IPS-18a (cell line): ENCODE measurements around the gene PCMTD2.

Source experiments
- H3K27ac ChIP-seq: one replicate; pipeline ENCODE4 v1.5.1; 2013; ENCODE audit warnings: low read length
- H3K27me3 ChIP-seq: one replicate; pipeline ENCODE4 v1.6.1; 2013; ENCODE audit warnings: mild to moderate bottlenecking, low read length; ENCODE audit not compliant: control insufficient read depth, insufficient read depth
- H3K36me3 ChIP-seq: one replicate; pipeline ENCODE4 v1.6.1; 2013; ENCODE audit warnings: low read depth, low read length; ENCODE audit not compliant: control insufficient read depth
- H3K4me1 ChIP-seq: one replicate; pipeline ENCODE4 v1.6.1; 2013; ENCODE audit warnings: low read depth, low read length; ENCODE audit not compliant: control insufficient read depth
- H3K4me3 ChIP-seq: one replicate; pipeline ENCODE4 v1.5.1; 2013; ENCODE audit warnings: low read length
- H3K9ac ChIP-seq: one replicate; pipeline ENCODE4 v1.6.1; 2013; ENCODE audit warnings: mild to moderate bottlenecking, low read length, moderate library complexity
- H3K9me3 ChIP-seq: one replicate; pipeline ENCODE4 v1.6.1; 2013; ENCODE audit warnings: low read depth, low read length; ENCODE audit not compliant: control insufficient read depth

The PCMTD2 gene

DNA sequence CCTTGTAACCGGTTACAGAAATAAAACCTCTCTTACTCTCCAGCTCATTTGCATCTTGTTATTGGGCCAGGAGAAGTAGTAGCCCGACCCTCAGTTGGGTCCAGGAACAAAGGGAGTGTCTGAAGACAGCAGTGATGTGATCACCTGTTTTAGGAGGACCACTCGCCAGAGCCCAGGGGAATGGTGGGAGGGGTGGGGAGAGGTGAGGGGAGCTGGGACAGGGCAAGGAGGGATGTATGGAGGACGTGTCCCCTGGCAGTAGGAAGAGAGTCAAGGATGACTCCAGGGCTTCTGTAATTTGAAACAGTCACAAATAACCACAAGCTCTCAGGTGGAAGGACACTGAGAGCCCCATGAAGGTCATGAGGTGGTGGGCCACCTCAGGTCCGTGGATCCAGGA, 1.4 kb upstream of the PCMTD2 start:
- peaks cover 18% of the 10 kb centered on the region for H3K27me3 ChIP-seq
- no peaks in the 10 kb centered on the region for H3K9me3 ChIP-seq
- H3K4me1 ChIP-seq, result peaks cover 2% of the 10 kb centered on the region
- no peak overlapping the region for H3K4me3 ChIP-seq
- no peak overlapping the region for H3K27ac ChIP-seq
- no peak overlapping the region for H3K9ac ChIP-seq
- no peaks in the 10 kb centered on the region for H3K36me3 ChIP-seq

DNA sequence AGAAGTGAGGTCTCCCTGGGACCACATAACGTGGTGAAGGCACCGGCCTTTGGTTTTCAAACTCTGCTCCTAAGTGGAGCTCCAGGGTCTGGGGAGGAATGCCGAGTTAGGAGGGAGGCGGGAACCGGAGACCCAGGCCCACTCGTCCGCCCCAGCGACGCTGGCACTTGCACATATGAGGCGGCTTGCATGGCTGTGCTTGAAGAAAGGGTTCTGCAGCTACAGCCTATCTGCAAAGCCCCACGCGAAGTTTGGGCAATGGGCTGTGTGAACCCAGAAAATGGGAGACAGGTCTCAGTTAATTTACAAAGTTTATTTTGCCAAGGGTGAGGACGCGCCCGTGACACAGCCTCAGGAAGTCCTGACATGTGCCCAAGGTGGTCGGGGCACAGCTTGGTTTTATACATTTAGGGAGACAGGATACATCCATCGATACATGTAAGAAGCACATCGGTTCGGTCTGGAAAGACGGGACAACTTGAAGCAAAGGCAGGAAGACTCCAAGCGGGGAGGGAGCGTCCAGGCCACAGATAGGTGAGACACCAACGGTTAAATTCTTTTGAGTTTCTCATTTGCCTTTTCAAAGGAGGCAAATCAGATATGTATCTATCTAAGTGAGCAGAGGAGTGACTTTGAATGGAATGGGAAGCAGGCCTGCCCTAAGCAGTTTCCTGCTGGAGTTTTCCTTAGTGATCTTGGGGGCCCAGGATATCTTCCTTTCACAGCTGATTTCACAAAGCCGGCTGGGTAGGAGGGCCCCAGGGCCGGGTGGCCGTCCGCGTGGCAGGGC, 782 bp upstream of the PCMTD2 start:
- Histone ChIP-seq H3K4me3 (peak overlapping the region; percentile 56), H3K9ac (no peak overlapping the region), H3K4me1 (peaks cover 2% of the 10 kb centered on the region), H3K36me3 (no peaks in the 10 kb centered on the region), H3K27me3 (peaks cover 18% of the 10 kb centered on the region), H3K9me3 (no peaks in the 10 kb centered on the region), H3K27ac (no peak overlapping the region)

DNA sequence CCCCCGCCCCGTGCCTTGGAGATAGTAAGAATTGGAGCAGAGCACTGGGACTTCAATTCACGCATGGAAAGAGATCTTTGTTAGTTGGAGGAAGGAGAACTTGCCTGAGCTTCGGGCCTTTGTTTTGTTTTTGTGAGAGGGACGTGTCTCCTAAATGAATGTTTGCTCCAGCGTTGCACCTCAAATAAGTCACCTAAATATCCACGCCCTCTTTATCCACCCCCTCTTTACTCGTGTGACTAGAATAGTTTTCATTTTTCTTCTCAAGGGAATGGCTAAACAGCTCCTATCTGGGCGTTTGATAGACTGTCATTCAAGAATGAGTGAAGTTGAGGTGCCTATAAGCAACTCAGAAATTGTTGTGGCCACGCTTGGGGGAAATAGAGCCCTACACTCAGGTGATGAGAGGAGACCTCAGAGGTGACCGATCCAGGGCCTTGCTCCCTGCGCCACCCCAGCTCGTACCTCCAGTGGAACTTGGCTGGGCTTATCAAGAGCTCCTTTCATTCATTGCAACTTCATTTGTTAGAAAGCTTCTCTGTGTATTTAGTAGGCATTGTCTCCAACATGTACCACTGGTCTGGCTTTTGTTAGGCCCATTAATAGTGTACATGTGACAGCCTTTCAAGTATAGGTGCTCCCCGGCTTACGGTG, 861 bp downstream of the PCMTD2 start:
- peaks cover 3% of the 10 kb centered on the region for H3K27me3 ChIP-seq
- peak overlapping the region; percentile 72 for H3K9ac ChIP-seq
- H3K27ac ChIP-seq, result peak overlapping the region; percentile 34
- H3K36me3 ChIP-seq, result no peaks in the 10 kb centered on the region
- H3K9me3 ChIP-seq, result no peaks in the 10 kb centered on the region
- H3K4me3 ChIP-seq, result peak overlapping the region; percentile 87
- H3K4me1 ChIP-seq, result peaks cover 2% of the 10 kb centered on the region

DNA sequence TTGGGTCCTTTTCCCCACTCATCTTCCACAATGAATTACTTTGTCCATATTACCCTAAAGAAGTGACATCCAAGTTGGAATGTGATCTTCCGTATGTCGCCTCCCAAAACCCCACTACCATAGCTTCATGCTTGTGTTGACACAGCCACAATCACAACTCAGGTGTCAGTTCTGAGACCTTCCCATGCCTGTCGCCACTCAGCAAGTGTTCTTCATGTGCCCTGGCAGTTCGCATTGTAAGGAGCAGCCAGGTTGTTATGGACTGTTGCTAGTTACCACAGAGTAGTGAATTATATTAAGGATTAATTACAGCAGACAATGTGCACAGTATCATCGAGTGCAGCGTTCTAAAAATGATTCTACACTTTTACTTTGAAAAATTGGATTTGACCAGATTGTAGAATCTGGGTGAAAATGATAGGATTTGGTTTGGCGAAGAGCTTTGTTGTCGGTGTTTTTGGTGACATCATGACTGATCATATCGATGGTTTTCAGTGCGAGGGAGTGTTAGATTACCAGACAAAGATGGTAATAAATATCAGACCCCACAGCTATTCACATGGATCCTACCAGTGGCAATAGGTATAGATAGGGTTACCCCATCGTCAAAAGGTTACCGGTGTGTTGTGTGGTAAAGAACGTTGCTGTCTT, 1.7 kb downstream of the PCMTD2 start:
- Histone ChIP-seq H3K27ac (no peak overlapping the region), H3K9me3 (no peaks in the 10 kb centered on the region), H3K27me3 (peaks cover 3% of the 10 kb centered on the region), H3K9ac (no peak overlapping the region), H3K4me3 (no peak overlapping the region), H3K4me1 (peaks cover 2% of the 10 kb centered on the region), H3K36me3 (no peaks in the 10 kb centered on the region)

DNA sequence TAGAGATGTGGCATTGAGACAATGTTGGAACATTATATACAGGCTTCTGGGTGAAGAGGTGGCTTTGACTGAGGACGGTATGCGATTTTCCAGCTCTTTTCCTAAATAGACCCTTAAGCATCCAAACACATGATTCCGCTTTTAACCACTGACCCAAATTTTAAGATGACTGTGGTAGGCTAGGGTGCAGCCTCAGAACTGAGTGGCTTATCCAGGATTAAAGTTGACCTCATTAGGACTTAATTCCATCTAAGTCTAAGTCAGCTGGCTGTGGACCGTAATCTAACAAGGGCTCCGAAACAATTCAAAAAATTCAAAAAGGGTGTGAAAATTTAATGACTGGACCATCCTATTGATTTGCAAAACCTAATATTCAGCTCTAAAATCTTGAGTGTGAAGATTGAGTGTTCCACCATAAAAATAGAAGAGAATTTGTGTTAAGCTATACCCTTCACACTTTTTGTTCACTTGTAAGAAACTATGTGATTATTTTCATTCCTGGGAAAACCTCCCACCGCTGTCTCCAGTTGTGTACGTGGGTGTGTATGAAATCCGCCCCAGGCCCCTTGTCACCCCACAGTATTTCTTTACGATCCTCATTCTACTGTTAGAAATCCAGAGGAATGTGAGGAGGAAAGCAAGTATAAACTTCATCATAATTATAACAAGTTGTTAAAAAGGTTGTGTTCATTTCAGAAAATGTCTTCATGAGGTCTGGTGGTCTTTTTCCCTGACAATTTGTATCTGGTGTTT, 2.7 kb downstream of the PCMTD2 start:
- Histone ChIP-seq H3K9ac (no peak overlapping the region), H3K9me3 (no peaks in the 10 kb centered on the region), H3K27ac (no peak overlapping the region), H3K4me1 (peaks cover 2% of the 10 kb centered on the region), H3K36me3 (no peaks in the 10 kb centered on the region), H3K4me3 (no peak overlapping the region), H3K27me3 (peaks cover 3% of the 10 kb centered on the region)

DNA sequence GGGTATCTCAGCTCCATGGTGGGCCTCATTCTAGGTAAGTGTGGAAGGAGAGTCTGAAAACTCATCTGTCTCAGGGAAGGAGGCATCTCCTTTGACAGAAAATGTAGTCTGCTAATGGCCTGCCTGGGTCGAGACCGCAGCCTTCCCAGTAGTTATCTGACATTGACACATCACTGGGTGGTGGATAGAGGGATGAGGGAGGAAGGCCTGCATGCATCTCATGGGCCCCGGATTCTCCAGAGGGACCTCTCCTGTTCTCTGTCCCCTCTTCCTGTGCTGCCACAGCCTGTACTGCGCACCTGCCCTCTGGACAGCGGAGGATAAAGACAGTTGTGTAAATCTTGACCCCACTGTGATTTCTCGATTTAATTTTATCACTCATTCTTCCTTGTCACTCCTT, 4.7 kb downstream of the PCMTD2 start:
- Histone ChIP-seq H3K9ac (no peak overlapping the region), H3K4me3 (no peak overlapping the region), H3K27ac (no peak overlapping the region), H3K36me3 (peaks cover 3% of the 10 kb centered on the region), H3K9me3 (no peaks in the 10 kb centered on the region), H3K4me1 (no peaks in the 10 kb centered on the region), H3K27me3 (no peaks in the 10 kb centered on the region)

DNA sequence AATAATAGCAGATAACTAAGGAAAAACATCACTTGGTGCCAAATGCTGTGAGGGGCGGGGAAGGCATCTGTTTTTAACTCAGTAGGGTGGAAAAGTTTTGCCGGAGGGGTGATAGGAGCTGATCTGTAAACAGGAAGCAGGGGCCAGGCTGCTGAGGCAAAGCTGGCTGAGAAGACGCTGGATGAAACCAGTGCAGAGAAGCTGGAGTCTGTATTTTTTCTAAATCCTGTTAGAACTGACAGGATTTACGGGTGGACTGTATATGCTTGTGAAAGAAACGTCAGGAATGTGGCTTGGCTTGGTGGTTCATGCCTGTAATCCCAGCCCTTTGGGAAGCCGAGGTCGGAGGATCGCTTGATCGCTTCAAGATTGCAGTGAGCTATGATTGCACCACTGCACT, 5.6 kb downstream of the PCMTD2 start:
- Histone ChIP-seq H3K36me3 (peaks cover 3% of the 10 kb centered on the region), H3K27ac (no peak overlapping the region), H3K4me1 (no peaks in the 10 kb centered on the region), H3K9me3 (no peaks in the 10 kb centered on the region), H3K27me3 (no peaks in the 10 kb centered on the region), H3K4me3 (no peak overlapping the region), H3K9ac (no peak overlapping the region)

DNA sequence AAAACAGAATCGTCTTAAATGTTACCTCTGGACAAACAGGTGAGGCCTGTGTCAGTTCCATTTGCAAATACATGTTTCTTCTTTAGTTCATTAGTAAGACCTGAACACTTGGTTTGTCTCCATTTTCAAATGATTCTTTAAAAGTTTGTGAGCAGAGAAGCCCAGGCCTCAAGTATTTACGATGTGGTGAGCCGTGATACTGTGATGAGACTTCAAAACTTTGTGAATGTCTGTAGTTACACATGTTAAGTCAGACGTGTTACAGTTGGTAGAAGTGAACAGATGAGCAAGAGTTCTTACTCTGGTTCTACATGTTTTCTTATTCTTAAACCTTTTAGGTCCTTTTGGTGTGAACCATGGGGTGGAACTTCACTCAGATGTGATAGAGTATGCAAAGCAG, 8.5 kb downstream of the PCMTD2 start:
- H3K4me1 ChIP-seq, result peaks cover 6% of the 10 kb centered on the region
- no peaks in the 10 kb centered on the region for H3K27me3 ChIP-seq
- no peak overlapping the region for H3K27ac ChIP-seq
- H3K36me3 ChIP-seq, result peaks cover 3% of the 10 kb centered on the region
- no peak overlapping the region for H3K4me3 ChIP-seq
- H3K9me3 ChIP-seq, result no peaks in the 10 kb centered on the region
- H3K9ac ChIP-seq, result no peak overlapping the region

DNA sequence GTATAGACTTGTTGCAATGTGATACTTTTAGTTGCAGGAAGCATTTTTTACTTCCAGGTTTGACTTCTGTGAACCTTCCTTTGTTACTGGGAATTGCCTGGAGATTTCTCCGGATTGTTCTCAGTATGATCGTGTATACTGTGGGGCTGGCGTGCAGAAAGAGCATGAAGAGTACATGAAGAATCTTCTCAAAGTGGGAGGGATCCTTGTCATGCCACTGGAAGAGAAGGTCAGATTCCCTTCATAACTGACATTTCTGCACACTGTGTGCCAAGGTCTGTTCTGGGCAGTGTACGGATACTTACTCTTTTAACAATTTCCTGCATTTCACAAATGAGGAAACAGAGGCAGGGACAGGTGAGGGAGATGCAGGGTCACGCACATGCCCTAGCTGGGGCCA, 9.7 kb downstream of the PCMTD2 start:
- H3K9me3 ChIP-seq, result no peaks in the 10 kb centered on the region
- peaks cover 6% of the 10 kb centered on the region for H3K4me1 ChIP-seq
- no peak overlapping the region for H3K9ac ChIP-seq
- no peak overlapping the region for H3K4me3 ChIP-seq
- no peak overlapping the region for H3K27ac ChIP-seq
- no peaks in the 10 kb centered on the region for H3K27me3 ChIP-seq
- peaks cover 3% of the 10 kb centered on the region for H3K36me3 ChIP-seq

DNA sequence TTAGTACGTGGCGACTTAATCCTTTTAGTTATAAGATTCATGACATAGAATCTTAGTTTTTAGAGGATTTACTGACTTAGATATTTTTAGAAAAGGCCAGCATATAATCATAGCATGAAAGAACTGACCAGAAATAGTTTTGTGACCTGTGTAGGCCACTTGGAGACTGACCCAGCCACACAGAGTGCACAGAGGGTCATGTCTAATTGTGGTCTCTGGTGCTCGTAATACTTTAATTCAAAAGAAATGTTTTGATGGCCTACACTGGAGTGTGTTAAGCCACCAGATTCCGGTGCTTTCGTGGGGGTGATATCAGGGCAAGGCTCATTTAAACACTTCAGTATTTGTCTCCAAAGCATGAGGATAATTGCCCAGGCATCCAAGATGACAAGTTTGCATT, 11.4 kb downstream of the PCMTD2 start:
- Histone ChIP-seq H3K9me3 (no peaks in the 10 kb centered on the region), H3K27me3 (no peaks in the 10 kb centered on the region), H3K4me1 (peaks cover 6% of the 10 kb centered on the region), H3K4me3 (no peak overlapping the region), H3K9ac (no peak overlapping the region), H3K27ac (no peak overlapping the region), H3K36me3 (peaks cover 3% of the 10 kb centered on the region)

DNA sequence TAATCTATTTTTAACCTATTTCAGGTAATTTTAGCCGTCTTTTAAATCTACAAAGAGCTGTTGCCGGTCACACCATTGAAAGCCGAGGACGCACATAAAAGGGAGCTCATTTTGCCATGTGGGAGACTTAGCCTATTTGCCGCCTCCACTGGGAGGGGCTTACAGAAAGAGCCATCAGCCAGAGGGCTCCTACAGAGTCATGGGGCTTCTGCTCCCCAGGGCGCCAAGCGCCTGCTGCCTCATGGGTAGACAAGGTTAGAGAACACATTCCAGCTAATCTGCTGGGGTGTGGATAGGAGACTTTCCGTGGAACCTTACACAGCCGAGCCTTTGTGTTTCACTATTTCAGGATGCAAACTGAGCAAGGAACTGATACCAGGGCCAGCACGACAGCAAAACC, 12.6 kb downstream of the PCMTD2 start:
- H3K4me1 ChIP-seq, result peaks cover 6% of the 10 kb centered on the region
- no peak overlapping the region for H3K9ac ChIP-seq
- no peaks in the 10 kb centered on the region for H3K9me3 ChIP-seq
- H3K4me3 ChIP-seq, result no peak overlapping the region
- no peak overlapping the region for H3K27ac ChIP-seq
- peaks cover 7% of the 10 kb centered on the region for H3K36me3 ChIP-seq
- H3K27me3 ChIP-seq, result no peaks in the 10 kb centered on the region
